Stomach smooth muscle (tissue), 2 donors: ENCODE data around the gene RPL5.

Experiments used
- H3K27ac ChIP-seq: one replicate; pipeline ENCODE4 v1.7.0; 2013; ENCODE audit warnings: mild to moderate bottlenecking, low read length, inconsistent platforms
- H3K27me3 ChIP-seq, 2 donors: one replicate each; pipeline ENCODE4 v1.7.0; 2013; ENCODE audit warnings: low read length in 2 of 2; ENCODE audit not compliant: insufficient read depth in 2 of 2, control insufficient read depth in 1 of 2
- H3K36me3 ChIP-seq, 2 donors: one replicate each; pipeline ENCODE4 v1.7.0; 2013; ENCODE audit warnings: low read length in 2 of 2; ENCODE audit not compliant: control insufficient read depth in 2 of 2, insufficient read depth in 2 of 2
- H3K4me1 ChIP-seq: one replicate; pipeline ENCODE4 v1.7.0; 2013; ENCODE audit warnings: low read length; ENCODE audit not compliant: control insufficient read depth, insufficient read depth
- H3K4me3 ChIP-seq, 2 donors: one replicate each; pipeline ENCODE4 v1.7.0; 2013; ENCODE audit warnings: low read length in 2 of 2
- H3K9ac ChIP-seq, 2 donors: one replicate each; pipeline ENCODE4 v1.7.0; 2013; ENCODE audit warnings: low read length in 2 of 2, mild to moderate bottlenecking in 1 of 2
- H3K9me3 ChIP-seq, 2 donors: one replicate each; pipeline ENCODE4 v1.7.0; 2013; ENCODE audit warnings: low read length in 2 of 2; ENCODE audit not compliant: control insufficient read depth in 2 of 2
- donor health status: healthy.
- donor health status: Pancreatic carcinoma.

RPL5 gene

DNA sequence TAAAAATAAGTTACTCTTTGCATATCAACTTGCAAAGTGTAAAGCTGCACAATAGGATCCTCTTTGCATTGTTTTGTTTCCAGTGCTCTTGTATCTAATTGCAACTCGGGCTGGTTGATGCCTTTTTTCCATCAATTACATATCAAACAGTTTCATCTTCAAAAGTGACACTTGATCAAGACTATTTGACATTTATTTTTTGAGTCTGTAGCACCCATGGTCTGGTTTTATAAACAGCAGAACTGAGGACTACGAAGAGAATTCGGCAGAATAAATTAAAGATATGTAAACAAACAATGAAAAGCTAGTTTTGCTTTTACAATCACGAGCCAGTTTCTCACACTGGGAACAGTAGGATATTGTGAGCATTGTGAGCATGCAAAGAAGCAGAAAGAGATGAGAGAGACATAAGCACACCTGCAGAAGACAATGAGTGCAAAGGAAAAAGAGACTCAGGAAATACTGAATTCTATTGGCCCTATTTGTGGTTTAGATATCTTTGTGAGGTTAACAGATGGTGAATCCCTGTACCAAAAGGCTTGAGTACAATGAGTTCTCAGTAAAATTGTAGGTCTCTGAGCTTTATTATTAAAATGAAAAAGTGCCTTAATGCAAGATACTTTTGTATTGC is 45.4 kb downstream of the RPL5 start:
- Histone ChIP-seq H3K9ac (no peak overlapping the region), H3K4me3 (no peak overlapping the region), H3K36me3 (peaks cover 0 to 3% of the 10 kb centered on the region in 2 donors), H3K9me3 (no peaks in the 10 kb centered on the region), H3K4me1 (no peaks in the 10 kb centered on the region), H3K27ac (no peak overlapping the region), H3K27me3 (no peaks in the 10 kb centered on the region)

DNA sequence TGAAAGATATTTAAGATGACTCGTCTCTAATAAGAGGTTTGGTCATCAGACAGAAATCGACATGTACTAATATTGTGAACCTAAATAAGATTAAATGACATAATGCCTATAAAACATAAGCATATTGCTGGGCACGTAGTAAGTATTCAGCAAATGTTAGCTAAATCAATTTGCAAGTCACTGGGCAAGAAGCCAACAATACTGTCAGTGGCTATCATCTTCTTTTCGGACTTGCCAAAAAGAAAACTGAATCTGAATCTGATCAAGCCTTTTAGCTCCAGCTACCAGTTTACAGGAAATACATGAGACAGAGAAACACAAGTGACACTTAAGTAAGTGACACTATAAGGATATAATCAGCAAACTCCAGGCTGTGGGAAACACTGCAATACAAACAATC is 46.0 kb downstream of the RPL5 start:
- Histone ChIP-seq H3K4me3 (no peak overlapping the region), H3K27me3 (no peaks in the 10 kb centered on the region)

DNA sequence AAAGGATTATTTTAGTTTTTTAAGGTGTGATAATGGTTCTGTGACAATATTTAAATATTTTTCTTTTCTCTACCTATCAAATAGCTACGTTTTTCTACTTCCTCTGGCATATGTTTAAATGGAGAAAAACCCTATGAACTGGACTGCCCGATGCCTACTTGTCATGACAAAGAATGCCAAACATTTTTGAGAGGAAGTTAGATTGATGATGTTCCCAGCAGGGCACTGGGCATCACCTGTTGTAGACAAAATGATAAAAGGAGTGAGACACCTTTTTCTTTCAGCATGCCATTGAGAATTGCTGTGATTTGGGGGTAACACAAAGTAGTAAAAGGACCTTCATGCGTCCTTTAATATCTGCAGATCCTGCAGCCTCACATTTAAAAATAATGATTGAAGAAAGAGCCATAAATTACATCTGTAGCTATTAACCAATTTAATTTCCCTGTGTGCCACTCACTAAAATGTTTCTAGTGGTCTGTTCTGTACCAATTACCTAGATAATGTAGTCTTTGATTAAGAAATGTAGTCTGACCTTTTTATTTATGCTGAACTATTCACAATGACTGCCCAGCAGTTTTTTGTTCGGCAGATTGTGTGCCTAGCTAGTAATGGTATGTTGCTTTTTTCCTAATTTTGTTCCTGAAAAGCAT is 47.6 kb downstream of the RPL5 start:
- H3K27ac ChIP-seq: no peak overlapping the region
- H3K9ac ChIP-seq: no peak overlapping the region
- no peaks in the 10 kb centered on the region for H3K9me3 ChIP-seq
- H3K4me1 ChIP-seq: no peaks in the 10 kb centered on the region
- H3K4me3 ChIP-seq: no peak overlapping the region
- H3K27me3 ChIP-seq: no peaks in the 10 kb centered on the region
- peaks cover 0 to 3% of the 10 kb centered on the region in 2 donors for H3K36me3 ChIP-seq

More for the DNA sequence above, 46.0 kb downstream of the RPL5 start:
- Histone ChIP-seq H3K4me1 (no peaks in the 10 kb centered on the region), H3K9ac (no peak overlapping the region), H3K9me3 (no peaks in the 10 kb centered on the region), H3K27ac (no peak overlapping the region), H3K36me3 (peaks cover 0 to 3% of the 10 kb centered on the region in 2 donors)

DNA sequence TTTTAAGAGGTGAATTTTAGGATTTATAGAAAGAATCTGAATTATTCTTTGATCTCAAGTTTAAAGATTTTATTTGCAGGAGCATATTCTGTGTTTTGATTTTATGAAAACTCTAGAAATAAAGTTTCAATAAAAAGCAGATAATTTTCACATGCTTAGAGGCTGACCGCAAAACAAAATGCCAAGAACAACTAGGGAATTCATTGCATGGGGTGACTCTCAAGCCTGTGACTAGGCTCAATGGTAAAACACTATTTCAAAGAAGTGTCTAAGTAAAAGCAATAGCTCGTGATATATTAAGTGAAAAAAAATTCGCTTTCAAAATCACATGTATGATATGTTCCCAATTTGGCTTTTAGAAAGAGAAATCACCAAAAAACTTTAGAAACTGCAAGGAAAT is 49.6 kb downstream of the RPL5 start:
- Histone ChIP-seq H3K4me1 (no peaks in the 10 kb centered on the region), H3K27me3 (no peaks in the 10 kb centered on the region), H3K9ac (no peak overlapping the region), H3K36me3 (no peaks in the 10 kb centered on the region), H3K4me3 (no peak overlapping the region), H3K9me3 (no peaks in the 10 kb centered on the region), H3K27ac (no peak overlapping the region)

DNA sequence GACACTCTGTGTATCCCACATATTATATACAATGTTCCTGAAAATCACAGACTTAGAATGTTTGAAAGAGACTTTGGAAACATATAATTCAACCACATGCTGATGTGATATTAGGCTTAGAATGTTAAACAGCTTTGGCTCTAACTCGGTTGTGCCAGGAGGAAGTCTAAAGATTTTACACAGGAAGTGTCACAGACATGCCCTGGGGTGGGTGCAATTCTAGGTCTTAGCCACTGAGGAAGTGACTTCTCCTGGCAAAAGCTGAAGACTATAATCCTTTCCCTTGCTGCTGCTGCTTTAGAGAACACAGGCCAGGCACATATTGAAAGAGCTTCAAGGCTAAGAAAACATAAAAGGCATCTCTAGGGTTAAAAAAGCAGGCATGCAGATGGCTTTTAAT is 51.0 kb downstream of the RPL5 start:
- no peaks in the 10 kb centered on the region for H3K4me1 ChIP-seq
- no peak overlapping the region for H3K27ac ChIP-seq
- H3K9ac ChIP-seq: no peak overlapping the region
- H3K4me3 ChIP-seq: no peak overlapping the region
- no peaks in the 10 kb centered on the region for H3K36me3 ChIP-seq
- H3K27me3 ChIP-seq: no peaks in the 10 kb centered on the region
- H3K9me3 ChIP-seq: no peaks in the 10 kb centered on the region

DNA sequence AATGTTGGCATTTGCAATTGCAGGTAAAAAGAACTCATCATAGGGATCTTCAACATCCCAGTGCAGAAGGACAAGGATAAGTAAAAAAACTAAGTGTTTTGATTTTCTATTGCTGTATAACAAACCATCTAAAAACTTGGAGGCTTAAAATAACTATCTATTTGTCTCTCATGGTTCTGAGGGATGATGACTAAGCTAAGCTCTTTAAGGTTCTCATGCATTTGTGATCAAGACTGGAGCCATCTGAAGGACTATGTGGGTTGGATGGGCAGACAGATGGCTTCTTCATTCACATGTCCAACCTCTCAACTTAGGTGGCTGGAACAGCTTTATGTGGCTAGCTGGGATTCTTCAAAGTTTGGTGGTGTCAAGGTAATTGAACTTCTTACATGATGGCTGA is 51.5 kb downstream of the RPL5 start:
- Histone ChIP-seq H3K9me3 (no peaks in the 10 kb centered on the region), H3K27ac (no peak overlapping the region), H3K4me3 (no peak overlapping the region), H3K27me3 (no peaks in the 10 kb centered on the region), H3K36me3 (no peaks in the 10 kb centered on the region), H3K4me1 (no peaks in the 10 kb centered on the region), H3K9ac (no peak overlapping the region)

DNA sequence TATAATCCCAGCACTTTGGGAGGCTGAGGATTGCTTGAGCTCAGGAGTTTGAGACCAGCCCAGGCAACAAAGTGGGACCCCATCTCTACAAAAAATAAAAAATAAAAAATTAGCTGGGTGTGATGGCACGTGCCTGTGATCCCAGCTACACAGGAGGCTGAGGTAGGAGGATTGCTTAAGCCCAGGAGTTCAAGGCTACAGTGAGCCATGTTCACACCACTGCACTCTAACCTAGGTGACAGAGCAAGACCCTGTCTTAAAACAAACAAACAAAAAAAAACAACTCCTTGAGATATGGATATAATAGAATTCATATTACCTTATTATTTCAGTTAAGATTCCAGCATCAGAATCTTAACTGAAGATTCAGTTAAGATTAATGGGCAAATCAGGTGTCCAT is 52.4 kb downstream of the RPL5 start:
- Histone ChIP-seq H3K9ac (no peak overlapping the region), H3K4me3 (no peak overlapping the region), H3K4me1 (no peaks in the 10 kb centered on the region), H3K27ac (no peak overlapping the region), H3K27me3 (no peaks in the 10 kb centered on the region), H3K9me3 (no peaks in the 10 kb centered on the region), H3K36me3 (no peaks in the 10 kb centered on the region)

DNA sequence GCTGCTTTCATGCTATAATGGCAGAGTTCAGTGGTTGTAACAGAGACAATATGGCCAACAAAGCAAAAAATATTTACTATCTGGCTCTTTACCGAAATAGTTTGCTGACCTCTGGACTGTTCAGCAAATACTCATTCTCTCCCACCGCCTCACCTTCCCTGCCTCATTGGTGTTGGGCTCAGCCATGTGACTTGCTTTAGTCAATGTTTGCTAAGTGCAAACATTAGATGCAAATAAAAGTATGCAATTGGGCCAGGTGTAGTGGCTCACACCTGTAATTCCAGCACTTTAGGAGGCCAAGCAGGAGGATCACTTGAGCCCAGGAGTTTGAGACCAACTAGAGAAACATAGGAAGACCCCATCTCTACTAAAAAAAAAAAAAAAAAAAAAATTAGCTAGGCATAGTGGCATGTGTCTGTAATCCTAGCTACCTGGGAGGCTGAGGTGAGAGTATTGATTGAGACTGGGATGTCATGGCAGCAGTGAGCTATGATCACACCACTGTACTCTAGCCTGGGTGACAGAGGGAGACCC is 55.1 kb downstream of the RPL5 start:
- no peaks in the 10 kb centered on the region for H3K36me3 ChIP-seq
- no peaks in the 10 kb centered on the region for H3K27me3 ChIP-seq
- no peaks in the 10 kb centered on the region for H3K9me3 ChIP-seq
- no peak overlapping the region for H3K27ac ChIP-seq
- no peak overlapping the region for H3K4me3 ChIP-seq
- H3K9ac ChIP-seq: no peak overlapping the region
- H3K4me1 ChIP-seq: no peaks in the 10 kb centered on the region

DNA sequence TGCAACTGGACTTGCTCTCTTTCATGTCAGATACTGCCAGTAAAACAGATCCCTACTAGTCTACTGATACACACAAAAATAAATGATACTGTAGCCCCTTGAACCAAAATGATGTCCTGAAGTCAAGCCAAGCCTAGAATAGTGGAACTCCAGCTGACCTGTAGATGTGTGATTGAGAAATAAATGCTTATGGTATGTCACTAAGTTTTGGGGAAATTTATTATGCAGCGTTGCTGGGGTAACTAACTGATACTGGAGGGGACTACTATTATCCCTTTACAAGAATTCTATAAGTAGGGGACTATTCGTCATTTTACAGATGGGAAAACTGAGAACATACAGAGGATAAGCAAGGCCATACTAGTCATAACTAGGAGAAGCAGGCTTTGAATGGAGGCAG is 55.6 kb downstream of the RPL5 start:
- Histone ChIP-seq H3K9me3 (no peaks in the 10 kb centered on the region), H3K4me3 (no peak overlapping the region), H3K9ac (no peak overlapping the region), H3K4me1 (no peaks in the 10 kb centered on the region), H3K27ac (no peak overlapping the region), H3K27me3 (no peaks in the 10 kb centered on the region), H3K36me3 (no peaks in the 10 kb centered on the region)
